HepG2 (cell line): Measurements from ENCODE around the gene UTF1. TPM values are rescaled to one million over a fixed set of nuclear protein-coding genes. Genes with fewer than 3 reads are reported as not detected.

Experiments used
- ATAC-seq: fragments of 200-7000 bp; cut with Tn5 transposase; 3 replicates; pipeline ENCODE4 v1.9.1; 2020; ENCODE audit warnings: mild to moderate bottlenecking, moderate library complexity
- BruUV-seq: library from RNA; stranded (reverse); fragments of 400-500 nt; replicated peaks from 2 replicates; lab custom pipeline; 2021; lab: Mats Ljungman, UMichigan
- CTCF ChIA-PET: fragments of 300-600 bp; formaldehyde crosslinking; extraction: SDS; loops from one replicate; lab custom pipeline; 2021; ENCODE audit warnings: low total read pairs, inconsistent platforms, low intra/inter-chr PET ratio; lab: Yijun Ruan, JAX
- POLR2A ChIA-PET: fragments of 350-600 bp; sonication (Branson Sonifier 250); formaldehyde crosslinking; loops from one replicate; lab custom pipeline; 2020; ENCODE audit warnings: antibody characterized with exemption, inconsistent platforms; lab: Yijun Ruan, JAX
- DNase-seq: peaks from one replicate; pipeline ENCODE4 v3.0.0-alpha.2; 2015; ENCODE audit warnings: low spot score
- FAIRE-seq: peaks from 3 replicates; lab custom pipeline; 2011; peaks lifted over from hg19 to GRCh38; lab: Jason Lieb, UNC
- H2AFZ ChIP-seq: one replicate; pipeline ENCODE4 v1.6.1; 2011; ENCODE audit warnings: low read length, inconsistent platforms
- H3K27ac ChIP-seq: fragments of 300-600 bp; 3 replicates; pipeline ENCODE4 v1.8.0; 2011; ENCODE audit warnings: mixed run types, mild to moderate bottlenecking, mixed read lengths, low read length, inconsistent platforms; ENCODE audit not compliant: insufficient read depth; ENCODE audit errors: extremely low read length
- H3K27me3 ChIP-seq, 2 experiments: fragments of 200-600 bp in 1 of 2; 2 replicates in 1 of 2; 3 replicates in 1 of 2; pipeline versions ENCODE4 v1.6.0 to v1.8.0; 2011; ENCODE audit warnings: low read length in 2 of 2, mild to moderate bottlenecking in 2 of 2, moderate library complexity in 2 of 2, inconsistent platforms in 1 of 2; ENCODE audit not compliant: insufficient read depth in 2 of 2, control insufficient read depth in 1 of 2
- H3K36me3 ChIP-seq, 2 experiments: fragments of 200-600 bp in 1 of 2; replicated peaks in 1 of 2; 2 replicates in 1 of 2; 3 replicates in 1 of 2; pipeline versions ENCODE4 v1.5.1 to v1.8.0; 2011; ENCODE audit warnings: low read length in 2 of 2, inconsistent platforms in 1 of 2; ENCODE audit not compliant: insufficient read depth in 2 of 2, control insufficient read depth in 1 of 2
- H3K4me1 ChIP-seq: 2 replicates; pipeline ENCODE4 v1.5.1; 2012; ENCODE audit warnings: low read length, inconsistent platforms; ENCODE audit not compliant: insufficient read depth
- H3K4me2 ChIP-seq: 2 replicates; pipeline ENCODE4 v1.6.0; 2011; ENCODE audit warnings: low read depth, low read length, inconsistent platforms
- H3K4me3 ChIP-seq, 3 experiments: fragments of 200-600 bp in 1 of 3; sonication (generic), shearing (Covaris generic) in 1 of 3; replicated peaks in 1 of 3; 2 replicates each; pipeline ENCODE4 v1.5.1; 2011 to 2016; ENCODE audit warnings: low read length in 3 of 3, inconsistent platforms in 2 of 3, low read depth in 2 of 3, mild to moderate bottlenecking in 2 of 3, control low read depth in 1 of 3, mixed read lengths in 1 of 3; ENCODE audit not compliant: insufficient read depth in 1 of 3
- H3K79me2 ChIP-seq: one replicate; pipeline ENCODE4 v1.6.1; 2011; ENCODE audit warnings: low read length, inconsistent platforms; ENCODE audit not compliant: insufficient read depth
- H3K9ac ChIP-seq: 2 replicates; pipeline ENCODE4 v1.6.0; 2011; ENCODE audit warnings: mild to moderate bottlenecking, low read depth, low read length, inconsistent platforms; ENCODE audit not compliant: insufficient read depth
- H3K9me3 ChIP-seq: 2 replicates; pipeline ENCODE4 v1.5.1; 2012; ENCODE audit warnings: mild to moderate bottlenecking, low read length
- H4K20me1 ChIP-seq: 2 replicates; pipeline ENCODE4 v1.6.0; 2011; ENCODE audit warnings: inconsistent platforms, mild to moderate bottlenecking, low read length, moderate library complexity; ENCODE audit not compliant: insufficient read depth
- KAT2B ChIP-seq: fragments of 150-350 bp; IDR thresholded peaks from 2 replicates; pipeline ENCODE4 v1.6.1; 2014; ENCODE audit warnings: low read depth, low read length, borderline replicate concordance
- NCOR1 ChIP-seq: fragments of 200-600 bp; sonication (generic); IDR thresholded peaks from 2 replicates; pipeline ENCODE4 v1.7.0; 2017; ENCODE audit warnings: antibody characterized with exemption, low read length, borderline replicate concordance
- ZNF263 ChIP-seq: sonication (generic); formaldehyde crosslinking; IDR thresholded peaks from 2 replicates; pipeline ENCODE4 v1.4.0; 2020; ENCODE audit warnings: missing genetic modification reagents
- ZNF558 ChIP-seq: sonication (generic); formaldehyde crosslinking; IDR thresholded peaks from 2 replicates; pipeline ENCODE4 v1.9.0; 2022; ENCODE audit warnings: mild to moderate bottlenecking, missing genetic modification reagents, borderline replicate concordance
- ZNF83 ChIP-seq: sonication (generic); formaldehyde crosslinking; IDR thresholded peaks from 2 replicates; pipeline ENCODE4 v1.4.0; 2020; ENCODE audit warnings: missing genetic modification reagents, mild to moderate bottlenecking, borderline replicate concordance
- WGBS: methylation state at CpG from one replicate; pipeline ENCODE4 v1.1.6; 2017; ENCODE audit warnings: low lambda C conversion rate; 5-methylcytosine and 5-hydroxymethylcytosine counted together
- in situ Hi-C: cut with HindIII; loops from 2 replicates; pipeline ENCODE4 v1.10.0; 2017; ENCODE audit warnings: low pct_unique_long_range_greater_than_20kb; ENCODE audit not compliant: extremely low pct_ligation_motif_present
- intact Hi-C: fragments of 100-400 bp; cut with micrococcal nuclease; formaldehyde crosslinking; loops from one replicate; pipeline ENCODE4 v1.10.0; 2022; ENCODE audit not compliant: unreplicated experiment
- polyA plus RNA-seq, 8 experiments: library from polyadenylated mRNA; depleted of rRNA in 3 of 8; stranded (reverse) in 7 of 8; unstranded in 1 of 8; fragments of >200 nt; fragmentation: Illumina TruSeq in 4 of 8; extraction: Trizol in 4 of 8; gene quantifications; 2 replicates each; pipeline versions ENCODE4 v1.2.1 to v1.2.3, GENCODE V29; 2011 to 2016; ENCODE audit warnings: low read depth in 4 of 8, missing spikeins in 1 of 8, mixed read lengths in 1 of 8; ENCODE audit not compliant: insufficient read depth in 1 of 8
- total RNA-seq, 5 experiments: library from RNA; depleted of rRNA; stranded (reverse); fragments of >200 nt; fragmentation: Illumina TruSeq; extraction: Trizol; gene quantifications; 2 replicates each; pipeline ENCODE4 v1.2.3, GENCODE V29; 2016; ENCODE audit warnings: low read depth in 1 of 5

The UTF1 gene
- total and polyA plus RNA-seq, 2 of the 13 experiments (the other 11 are each of a cell fraction or from before 2014, with no cell fraction given) = not detected

GRCh38 chr10:133195611-133196010 is 34.4 kb upstream of the UTF1 start (continued):
- TF ChIP-seq NCOR1 = no peak
- TF ChIP-seq ZNF83 (CRISPR knock-in tag) = no peak

- CTCF ChIA-PET = no interaction called here
- no peak overlapping the region for H3K4me3 ChIP-seq
- TF ChIP-seq ZNF558 (CRISPR knock-in tag) = no peak
- TF ChIP-seq ZNF263 = peak; percentile 62; the same call in 1 of the 2 replicates
- TF ChIP-seq, all 625 proteins: peak for 1
- H3K79me2 ChIP-seq = no peaks in the 10 kb centered on the region
- no TSS peak for BruUV-seq
- H4K20me1 ChIP-seq = no peaks in the 10 kb centered on the region
- DNase-seq (no peak), ATAC-seq (no peak), FAIRE-seq (no peak)
- H3K36me3 ChIP-seq = no peaks in the 10 kb centered on the region
- intact Hi-C loops (no loop called here), in situ Hi-C loops (no loop called here)
- H3K9ac ChIP-seq = no peak overlapping the region
- H2AFZ ChIP-seq = no peak overlapping the region
- no peaks in the 10 kb centered on the region for H3K4me1 ChIP-seq
- 33% methylated on average over 12 of the region's 24 CpGs for WGBS
- no peaks in the 10 kb centered on the region for H3K9me3 ChIP-seq
- POLR2A ChIA-PET = no interaction called here
- no peak overlapping the region for H3K4me2 ChIP-seq
- H3K27ac ChIP-seq = no peak overlapping the region
- peaks cover 22 to 68% of the 10 kb centered on the region in 2 experiments; a peak in 4 of 5 replicates for H3K27me3 ChIP-seq
These were observed 33.6 kb upstream of the UTF1 start for GRCh38 chr10:133196221-133196915.

- CTCF ChIA-PET = no interaction called here
- Histone ChIP-seq H3K27me3 (peaks cover 29 to 71% of the 10 kb centered on the region in 2 experiments; a peak in 4 of 5 replicates), H2AFZ (no peak overlapping the region), H3K36me3 (no peaks in the 10 kb centered on the region), H3K4me2 (no peak overlapping the region), H3K4me1 (no peaks in the 10 kb centered on the region), H4K20me1 (no peaks in the 10 kb centered on the region), H3K9me3 (no peaks in the 10 kb centered on the region), H3K9ac (no peak overlapping the region), H3K79me2 (no peaks in the 10 kb centered on the region), H3K4me3 (no peak overlapping the region), H3K27ac (no peak overlapping the region)
- WGBS = 20% methylated on average over 1 of the region's 40 CpGs
- FAIRE-seq = no peak
- in situ Hi-C loops = no loop called here
- ATAC-seq = no peak
- no TSS peak for BruUV-seq
- intact Hi-C loops = no loop called here
- no peak for DNase-seq
- no peak for TF ChIP-seq KAT2B
- POLR2A ChIA-PET = no interaction called here
These were observed 32.9 kb upstream of the UTF1 start for GRCh38 chr10:133196936-133197758.
